ENCODE data around the gene PPP2R5C. TPM values are rescaled to one million over a fixed set of nuclear protein-coding genes. Genes with fewer than 3 reads are reported as not detected.

PPP2R5C gene
- total RNA-seq, 4 donors from 2014 or later, result 66.2 to 211 (median 116) TPM

- in situ Hi-C loops (cut with MboI; ENCODE audit: low pct_ligation_motif_present in 1 of 4, low pct_unique_long_range_greater_than_20kb in 1 of 4, low sequenced_read_pairs in 3 of 4) (no loop called here), intact Hi-C loops (cut with DNase I; ENCODE audit: low total_unique reads) (no loop called here)
- no peak for DNase-seq
- H3K4me1 ChIP-seq, result peaks cover 30 to 85% (median 52%) of the 10 kb centered on the region in 4 donors
- H3K9me3 ChIP-seq, result no peaks in the 10 kb centered on the region
- TF ChIP-seq POLR2AphosphoS5 (IDR thresholded peaks at IDR 0.05) (peak in 1 of 3 donors; percentile 21), POLR2A (IDR thresholded peaks at IDR 0.05) (no peak), CTCF (IDR thresholded peaks at IDR 0.05) (no peak), EP300 (IDR thresholded peaks at IDR 0.05; ENCODE audit: low read depth) (no peak)
- no peaks in the 10 kb centered on the region for H3K27me3 ChIP-seq
- peak overlapping the region in 3 of 4 donors; percentile 26 to 29 (median 28) for H3K27ac ChIP-seq
- no peaks in the 10 kb centered on the region for H3K36me3 ChIP-seq
- WGBS, 2 donors (ENCODE audit: low coverage in 1 of 2), result 78 to 87% methylated on average over 8 to 15 of the region's 15 CpGs
- no peak overlapping the region for H3K4me3 ChIP-seq
Observed at GRCh38 chr14:101853455-101854018, 92.0 kb downstream of the PPP2R5C start.

DNA sequence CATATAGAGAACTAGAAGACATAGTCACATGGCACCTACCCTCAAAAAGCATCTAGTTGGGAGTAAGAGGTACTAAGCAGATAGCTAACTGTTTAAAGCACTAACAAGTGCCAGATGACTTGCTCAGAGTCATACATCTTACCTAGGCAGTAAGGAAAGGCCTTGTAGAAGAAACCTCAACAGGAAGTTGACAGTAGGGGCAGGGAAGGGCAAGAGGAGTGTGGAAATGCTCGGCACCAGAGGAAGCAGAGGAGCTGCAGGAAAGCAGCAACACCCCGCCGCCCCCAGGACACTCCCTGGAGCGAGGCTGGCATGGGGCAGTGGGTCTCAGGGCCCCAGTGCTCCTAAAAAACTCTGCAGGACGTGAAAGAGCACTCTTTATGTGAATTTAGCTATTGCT lies 92.9 kb downstream of the PPP2R5C start:
- H3K4me1 ChIP-seq, result peaks cover 23 to 85% (median 54%) of the 10 kb centered on the region in 4 donors
- WGBS, 2 donors (ENCODE audit: low coverage in 1 of 2), result 49 to 50% methylated on average over 5 of the region's 5 CpGs
- TF ChIP-seq CTCF (IDR thresholded peaks at IDR 0.05) (no peak), POLR2A (IDR thresholded peaks at IDR 0.05) (no peak), POLR2AphosphoS5 (IDR thresholded peaks at IDR 0.05) (no peak), EP300 (IDR thresholded peaks at IDR 0.05; ENCODE audit: low read depth) (no peak)
- no peak overlapping the region for H3K4me3 ChIP-seq
- DNase-seq, result peak; percentile 44
- H3K27me3 ChIP-seq, result no peaks in the 10 kb centered on the region
- H3K36me3 ChIP-seq, result peaks cover 0 to 3% (median 0%) of the 10 kb centered on the region in 4 donors
- intact Hi-C loops (cut with DNase I; ENCODE audit: low total_unique reads), result no loop called here
- H3K27ac ChIP-seq, result peak overlapping the region in 3 of 4 donors; percentile 26 to 29 (median 28)
- in situ Hi-C loops (cut with MboI; ENCODE audit: low pct_ligation_motif_present in 1 of 4, low pct_unique_long_range_greater_than_20kb in 1 of 4, low sequenced_read_pairs in 3 of 4), result no loop called here
- H3K9me3 ChIP-seq, result no peaks in the 10 kb centered on the region

GRCh38 chr14:101855958-101856357 lies 94.4 kb downstream of the PPP2R5C start:
- H3K4me3 ChIP-seq, result no peak overlapping the region
- in situ Hi-C loops (cut with MboI; ENCODE audit: low pct_ligation_motif_present in 1 of 4, low pct_unique_long_range_greater_than_20kb in 1 of 4, low sequenced_read_pairs in 3 of 4) (no loop called here), intact Hi-C loops (cut with DNase I; ENCODE audit: low total_unique reads) (no loop called here)
- peak overlapping the region in 1 of 4 donors; percentile 24 for H3K27ac ChIP-seq
- no peaks in the 10 kb centered on the region for H3K27me3 ChIP-seq
- no peaks in the 10 kb centered on the region for H3K9me3 ChIP-seq
- TF ChIP-seq POLR2A (IDR thresholded peaks at IDR 0.05) (no peak), CTCF (IDR thresholded peaks at IDR 0.05) (no peak), EP300 (IDR thresholded peaks at IDR 0.05; ENCODE audit: low read depth) (no peak)
- 53 to 56% methylated on average over 3 to 5 of the region's 5 CpGs for WGBS, 2 donors (ENCODE audit: low coverage in 1 of 2)
- peaks cover 23 to 70% (median 53%) of the 10 kb centered on the region in 4 donors for H3K4me1 ChIP-seq
- peaks cover 0 to 3% (median 0%) of the 10 kb centered on the region in 4 donors for H3K36me3 ChIP-seq
- DNase-seq, result no peak

DNA sequence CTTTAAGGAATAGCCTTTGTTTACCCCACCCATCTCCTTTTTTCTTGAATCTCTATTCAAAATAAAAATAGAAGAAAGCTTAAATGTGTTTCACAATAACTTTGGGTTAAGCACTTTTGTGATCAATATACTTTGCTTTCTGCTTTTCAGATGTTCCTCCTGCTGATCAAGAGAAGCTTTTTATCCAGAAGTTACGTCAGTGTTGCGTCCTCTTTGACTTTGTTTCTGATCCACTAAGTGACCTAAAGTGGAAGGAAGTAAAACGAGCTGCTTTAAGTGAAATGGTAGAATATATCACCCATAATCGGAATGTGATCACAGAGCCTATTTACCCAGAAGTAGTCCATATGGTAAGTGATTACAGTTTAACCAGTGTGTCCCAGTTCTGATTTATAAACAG lies 95.0 kb downstream of the PPP2R5C start:
- Histone ChIP-seq H3K36me3 (peaks cover 0 to 3% (median 0%) of the 10 kb centered on the region in 4 donors), H3K4me1 (peaks cover 22 to 65% (median 49%) of the 10 kb centered on the region in 4 donors)
- intact Hi-C loops (cut with DNase I; ENCODE audit: low total_unique reads), result no loop called here

More for the DNA sequence above, 95.0 kb downstream of the PPP2R5C start:
- no peak for DNase-seq
- 53 to 70% methylated on average over 4 of the region's 4 CpGs for WGBS, 2 donors (ENCODE audit: low coverage in 1 of 2)
- in situ Hi-C loops (cut with MboI; ENCODE audit: low pct_ligation_motif_present in 1 of 4, low pct_unique_long_range_greater_than_20kb in 1 of 4, low sequenced_read_pairs in 3 of 4), result no loop called here
- Histone ChIP-seq H3K9me3 (no peaks in the 10 kb centered on the region), H3K27ac (peak overlapping the region in 1 of 4 donors; percentile 8), H3K27me3 (no peaks in the 10 kb centered on the region), H3K4me3 (no peak overlapping the region)
- no peak for TF ChIP-seq EP300 (IDR thresholded peaks at IDR 0.05; ENCODE audit: low read depth)
- no peak for TF ChIP-seq POLR2AphosphoS5 (IDR thresholded peaks at IDR 0.05)
- no peak for TF ChIP-seq CTCF (IDR thresholded peaks at IDR 0.05)
- TF ChIP-seq POLR2A (IDR thresholded peaks at IDR 0.05), result no peak

All from transverse colon (tissue), 4 donors.